HUES48 (cell line): ENCODE measurements around the gene TNKS1BP1.
A peak's percentile ranks its signal among the peaks of the same experiment; 100 is the strongest.

ENCODE experiments used
- H3K27ac ChIP-seq: one replicate; pipeline ENCODE4 v1.7.0; 2013; ENCODE audit warnings: low read depth, low read length, inconsistent platforms
- H3K27me3 ChIP-seq: 2 replicates; pipeline ENCODE4 v1.6.1; 2013; ENCODE audit warnings: mild to moderate bottlenecking, low read length; ENCODE audit not compliant: control insufficient read depth, insufficient read depth
- H3K36me3 ChIP-seq: 2 replicates; pipeline ENCODE4 v1.6.1; 2013; ENCODE audit warnings: low read length; ENCODE audit not compliant: control insufficient read depth, insufficient read depth
- H3K4me1 ChIP-seq: 2 replicates; pipeline ENCODE4 v1.6.1; 2013; ENCODE audit warnings: mild to moderate bottlenecking, low read length; ENCODE audit not compliant: control insufficient read depth, insufficient read depth
- H3K4me3 ChIP-seq: 2 replicates; pipeline ENCODE4 v1.5.1; 2013; ENCODE audit warnings: mild to moderate bottlenecking, low read depth, low read length
- H3K9ac ChIP-seq: 2 replicates; pipeline ENCODE4 v1.6.1; 2013; ENCODE audit warnings: mild to moderate bottlenecking, low read depth, low read length, moderate library complexity
- H3K9me3 ChIP-seq: 2 replicates; pipeline ENCODE4 v1.6.1; 2013; ENCODE audit warnings: low read length; ENCODE audit not compliant: control insufficient read depth, insufficient read depth

TNKS1BP1 gene, protein sequence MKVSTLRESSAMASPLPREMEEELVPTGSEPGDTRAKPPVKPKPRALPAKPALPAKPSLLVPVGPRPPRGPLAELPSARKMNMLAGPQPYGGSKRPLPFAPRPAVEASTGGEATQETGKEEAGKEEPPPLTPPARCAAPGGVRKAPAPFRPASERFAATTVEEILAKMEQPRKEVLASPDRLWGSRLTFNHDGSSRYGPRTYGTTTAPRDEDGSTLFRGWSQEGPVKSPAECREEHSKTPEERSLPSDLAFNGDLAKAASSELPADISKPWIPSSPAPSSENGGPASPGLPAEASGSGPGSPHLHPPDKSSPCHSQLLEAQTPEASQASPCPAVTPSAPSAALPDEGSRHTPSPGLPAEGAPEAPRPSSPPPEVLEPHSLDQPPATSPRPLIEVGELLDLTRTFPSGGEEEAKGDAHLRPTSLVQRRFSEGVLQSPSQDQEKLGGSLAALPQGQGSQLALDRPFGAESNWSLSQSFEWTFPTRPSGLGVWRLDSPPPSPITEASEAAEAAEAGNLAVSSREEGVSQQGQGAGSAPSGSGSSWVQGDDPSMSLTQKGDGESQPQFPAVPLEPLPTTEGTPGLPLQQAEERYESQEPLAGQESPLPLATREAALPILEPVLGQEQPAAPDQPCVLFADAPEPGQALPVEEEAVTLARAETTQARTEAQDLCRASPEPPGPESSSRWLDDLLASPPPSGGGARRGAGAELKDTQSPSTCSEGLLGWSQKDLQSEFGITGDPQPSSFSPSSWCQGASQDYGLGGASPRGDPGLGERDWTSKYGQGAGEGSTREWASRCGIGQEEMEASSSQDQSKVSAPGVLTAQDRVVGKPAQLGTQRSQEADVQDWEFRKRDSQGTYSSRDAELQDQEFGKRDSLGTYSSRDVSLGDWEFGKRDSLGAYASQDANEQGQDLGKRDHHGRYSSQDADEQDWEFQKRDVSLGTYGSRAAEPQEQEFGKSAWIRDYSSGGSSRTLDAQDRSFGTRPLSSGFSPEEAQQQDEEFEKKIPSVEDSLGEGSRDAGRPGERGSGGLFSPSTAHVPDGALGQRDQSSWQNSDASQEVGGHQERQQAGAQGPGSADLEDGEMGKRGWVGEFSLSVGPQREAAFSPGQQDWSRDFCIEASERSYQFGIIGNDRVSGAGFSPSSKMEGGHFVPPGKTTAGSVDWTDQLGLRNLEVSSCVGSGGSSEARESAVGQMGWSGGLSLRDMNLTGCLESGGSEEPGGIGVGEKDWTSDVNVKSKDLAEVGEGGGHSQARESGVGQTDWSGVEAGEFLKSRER (N-terminal part only)

GRCh38 chr11:57324886-57325734 lies at the start of gene TNKS1BP1:
TNKS1BP1 (minus strand) TSS chr11:57324952; CDS start chr11:57321885, 3,067 bp downstream.
- peak within 1 kb of the TSS; percentile 99 for H3K27ac ChIP-seq
- no peaks in the 10 kb centered on the region for H3K9me3 ChIP-seq
- H3K4me3 ChIP-seq: peak within 1 kb of the TSS; percentile 64
- peaks cover 60% of the 10 kb centered on the region for H3K36me3 ChIP-seq
- H3K27me3 ChIP-seq: no peaks in the 10 kb centered on the region
- H3K9ac ChIP-seq: peak within 1 kb of the TSS; percentile 96
- H3K4me1 ChIP-seq: peaks cover 34% of the 10 kb centered on the region

DNA sequence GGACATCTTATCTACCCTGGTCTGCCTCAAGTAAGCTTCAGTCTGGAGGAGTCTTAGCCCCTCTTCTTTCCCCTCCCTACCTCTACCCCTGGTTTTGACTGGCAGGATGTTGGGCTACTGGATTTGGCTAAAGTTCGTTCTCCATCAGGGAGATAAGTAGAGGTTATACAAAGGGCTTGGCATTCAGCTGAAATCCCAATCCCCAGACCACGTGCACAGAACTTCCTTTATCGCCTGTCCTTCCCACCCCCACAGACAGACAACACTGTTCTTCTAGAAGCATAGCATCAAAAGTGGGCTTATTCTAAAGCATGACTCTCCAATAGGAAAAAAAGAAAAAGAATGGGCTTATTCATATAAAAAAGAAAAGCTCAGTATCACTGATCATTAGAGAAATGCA lies 48.4 kb upstream of the TNKS1BP1 start:
- no peak overlapping the region for H3K9ac ChIP-seq
- H3K4me3 ChIP-seq: no peak overlapping the region
- H3K9me3 ChIP-seq: no peaks in the 10 kb centered on the region
- H3K27ac ChIP-seq: no peak overlapping the region
- H3K4me1 ChIP-seq: no peaks in the 10 kb centered on the region; the same call in 1 of the 2 replicates
- no peaks in the 10 kb centered on the region; the same call in 1 of the 2 replicates for H3K27me3 ChIP-seq
- H3K36me3 ChIP-seq: no peaks in the 10 kb centered on the region

- Histone ChIP-seq H3K27me3 (no peaks in the 10 kb centered on the region), H3K9me3 (no peaks in the 10 kb centered on the region), H3K4me3 (no peak overlapping the region), H3K9ac (no peak overlapping the region), H3K27ac (no peak overlapping the region), H3K4me1 (peaks cover 3% of the 10 kb centered on the region), H3K36me3 (no peaks in the 10 kb centered on the region)
Measured at GRCh38 chr11:57370941-57371340, 46.2 kb upstream of the TNKS1BP1 start.

GRCh38 chr11:57370251-57370650 lies 45.5 kb upstream of the TNKS1BP1 start:
- Histone ChIP-seq H3K4me1 (peaks cover 10% of the 10 kb centered on the region), H3K36me3 (no peaks in the 10 kb centered on the region), H3K9me3 (no peaks in the 10 kb centered on the region), H3K9ac (no peak overlapping the region), H3K27me3 (no peaks in the 10 kb centered on the region), H3K27ac (no peak overlapping the region), H3K4me3 (no peak overlapping the region)

DNA sequence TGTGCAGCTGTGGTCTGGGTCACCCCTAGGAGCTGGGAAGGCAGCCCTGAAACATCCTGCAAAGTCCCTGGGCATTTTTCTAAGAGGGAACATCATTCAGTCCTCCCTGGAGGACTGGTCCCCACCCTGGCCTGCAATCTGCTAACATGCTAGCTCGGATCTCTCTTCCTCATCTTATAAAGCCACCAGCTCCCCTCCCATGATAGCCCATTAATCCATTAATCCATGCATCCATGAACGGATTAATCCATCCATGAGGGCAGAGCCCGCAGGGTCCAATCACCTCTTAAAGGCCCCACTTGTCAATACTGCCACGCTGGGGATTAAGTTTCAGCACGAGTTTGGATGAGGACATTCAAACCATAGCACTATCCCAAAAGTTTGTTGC lies 44.1 kb upstream of the TNKS1BP1 start:
- no peak overlapping the region for H3K9ac ChIP-seq
- H3K9me3 ChIP-seq: no peaks in the 10 kb centered on the region

GRCh38 chr11:57368106-57368844 lies 43.5 kb upstream of the TNKS1BP1 start:
- no peak overlapping the region for H3K4me3 ChIP-seq
- H3K36me3 ChIP-seq: no peaks in the 10 kb centered on the region
- peaks cover 19% of the 10 kb centered on the region for H3K4me1 ChIP-seq
- no peaks in the 10 kb centered on the region for H3K27me3 ChIP-seq
- H3K27ac ChIP-seq: no peak overlapping the region
- no peak overlapping the region for H3K9ac ChIP-seq
- H3K9me3 ChIP-seq: no peaks in the 10 kb centered on the region

More for the DNA sequence above, 44.1 kb upstream of the TNKS1BP1 start:
- peaks cover 19% of the 10 kb centered on the region for H3K4me1 ChIP-seq
- no peak overlapping the region for H3K4me3 ChIP-seq
- no peaks in the 10 kb centered on the region for H3K36me3 ChIP-seq
- no peak overlapping the region for H3K27ac ChIP-seq
- H3K27me3 ChIP-seq: no peaks in the 10 kb centered on the region

DNA sequence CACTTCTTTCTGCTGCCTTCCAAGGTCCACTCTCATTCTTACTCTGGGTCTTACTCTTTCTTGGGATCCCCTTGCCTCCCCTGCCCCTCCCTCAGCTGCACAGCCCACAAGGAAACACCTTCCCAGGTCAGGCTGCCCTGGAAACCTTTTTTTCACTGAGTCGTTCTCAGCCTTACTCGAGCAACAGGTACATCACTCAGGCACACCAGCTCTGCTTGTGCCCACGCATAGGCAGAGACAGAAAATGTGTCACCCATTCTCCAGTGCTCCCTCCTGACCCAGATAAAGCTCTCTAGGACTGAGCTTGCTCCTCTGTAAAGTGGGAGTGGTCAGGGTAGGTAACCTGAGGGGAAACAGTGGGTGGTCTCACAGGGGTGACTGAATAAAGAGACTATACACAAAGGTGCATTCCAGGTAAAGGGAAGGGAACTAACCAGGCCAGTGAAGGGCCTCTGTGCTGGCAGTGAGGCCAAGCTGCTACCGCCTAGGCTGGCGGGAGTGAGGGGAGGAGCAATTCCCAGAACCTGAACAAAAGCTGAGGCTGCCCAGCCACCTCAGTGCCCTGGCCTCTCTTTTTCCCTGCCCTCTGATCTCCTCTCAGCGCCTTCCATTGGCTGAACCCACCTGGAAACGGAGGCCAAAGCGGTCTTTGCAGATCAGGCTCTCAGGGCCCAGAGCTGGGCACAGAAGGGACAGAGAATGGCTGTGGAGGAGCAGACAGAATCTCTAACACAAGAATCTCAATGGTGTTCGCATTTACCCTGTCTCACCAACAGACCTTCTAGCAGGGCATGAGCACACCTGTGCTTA lies 40.3 kb upstream of the TNKS1BP1 start:
- Histone ChIP-seq H3K9me3 (no peaks in the 10 kb centered on the region), H3K27ac (peak overlapping the region; percentile 31), H3K36me3 (no peaks in the 10 kb centered on the region), H3K4me3 (no peak overlapping the region), H3K9ac (no peak overlapping the region), H3K4me1 (peaks cover 21% of the 10 kb centered on the region), H3K27me3 (no peaks in the 10 kb centered on the region)

- no peaks in the 10 kb centered on the region for H3K27me3 ChIP-seq
- H3K4me1 ChIP-seq: peaks cover 29% of the 10 kb centered on the region
Measured at GRCh38 chr11:57363131-57364080, 38.7 kb upstream of the TNKS1BP1 start.

More at GRCh38 chr11:57363131-57364080, 38.7 kb upstream of the TNKS1BP1 start:
- Histone ChIP-seq H3K4me3 (no peak overlapping the region), H3K36me3 (no peaks in the 10 kb centered on the region), H3K27ac (no peak overlapping the region), H3K9ac (no peak overlapping the region), H3K9me3 (no peaks in the 10 kb centered on the region)
